ENCODE results near the gene CDKN1B.
A peak's percentile ranks its signal among the peaks of the same experiment; 100 is the strongest.

CDKN1B gene

DNA sequence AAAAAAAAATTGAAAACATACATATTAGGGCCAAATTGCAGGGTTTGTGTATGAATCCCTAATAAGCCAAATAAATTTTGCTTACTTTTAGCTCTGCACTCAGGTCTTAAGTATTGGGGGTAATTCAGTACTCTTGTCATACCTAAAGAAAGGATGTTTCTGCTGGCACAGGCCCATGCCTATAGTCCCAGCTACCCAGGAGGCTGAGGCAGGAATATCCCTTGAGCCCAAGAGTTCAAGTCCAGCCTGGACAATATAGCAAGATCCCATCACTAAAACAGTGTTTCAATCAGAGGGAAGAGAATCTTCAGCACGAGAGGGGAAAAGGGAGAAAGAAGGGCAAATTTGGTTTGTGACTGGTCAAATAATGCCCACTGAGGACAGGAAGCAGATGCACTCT is 17.8 kb upstream of the CDKN1B start:
- no peak for DNase-seq (ENCODE audit: low read depth)
- H3K4me3 ChIP-seq (replicated peaks; ENCODE audit: low read depth, low read length), result no peak overlapping the region
- TF ChIP-seq, protein P1, sequence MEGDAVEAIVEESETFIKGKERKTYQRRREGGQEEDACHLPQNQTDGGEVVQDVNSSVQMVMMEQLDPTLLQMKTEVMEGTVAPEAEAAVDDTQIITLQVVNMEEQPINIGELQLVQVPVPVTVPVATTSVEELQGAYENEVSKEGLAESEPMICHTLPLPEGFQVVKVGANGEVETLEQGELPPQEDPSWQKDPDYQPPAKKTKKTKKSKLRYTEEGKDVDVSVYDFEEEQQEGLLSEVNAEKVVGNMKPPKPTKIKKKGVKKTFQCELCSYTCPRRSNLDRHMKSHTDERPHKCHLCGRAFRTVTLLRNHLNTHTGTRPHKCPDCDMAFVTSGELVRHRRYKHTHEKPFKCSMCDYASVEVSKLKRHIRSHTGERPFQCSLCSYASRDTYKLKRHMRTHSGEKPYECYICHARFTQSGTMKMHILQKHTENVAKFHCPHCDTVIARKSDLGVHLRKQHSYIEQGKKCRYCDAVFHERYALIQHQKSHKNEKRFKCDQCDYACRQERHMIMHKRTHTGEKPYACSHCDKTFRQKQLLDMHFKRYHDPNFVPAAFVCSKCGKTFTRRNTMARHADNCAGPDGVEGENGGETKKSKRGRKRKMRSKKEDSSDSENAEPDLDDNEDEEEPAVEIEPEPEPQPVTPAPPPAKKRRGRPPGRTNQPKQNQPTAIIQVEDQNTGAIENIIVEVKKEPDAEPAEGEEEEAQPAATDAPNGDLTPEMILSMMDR (IDR thresholded peaks at IDR 0.05; ENCODE audit: low read length, missing control alignments), result no peak

DNA sequence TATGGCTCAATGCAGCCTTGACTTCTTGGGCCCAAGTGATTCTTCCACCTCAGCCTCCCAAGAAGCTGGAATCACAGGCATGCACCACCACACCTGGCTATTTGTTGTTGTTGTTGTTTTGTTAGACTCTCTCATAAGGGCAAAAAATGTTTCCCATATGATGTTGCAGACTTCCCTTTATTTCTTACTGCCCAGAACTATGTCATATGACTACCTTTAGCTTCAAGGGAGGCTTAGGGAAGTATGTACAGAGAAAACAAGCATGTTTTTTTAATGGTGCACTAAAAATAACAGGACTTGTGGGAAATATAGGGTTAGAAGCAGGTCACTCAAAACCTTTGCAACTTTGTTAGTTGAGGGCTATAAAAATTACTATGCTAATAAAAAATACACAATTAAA is 16.9 kb upstream of the CDKN1B start:
- TF ChIP-seq, protein P1 (IDR thresholded peaks at IDR 0.05; ENCODE audit: low read length, missing control alignments), result no peak
- DNase-seq (ENCODE audit: low read depth), result no peak
- H3K4me3 ChIP-seq (replicated peaks; ENCODE audit: low read depth, low read length), result no peak overlapping the region

DNA sequence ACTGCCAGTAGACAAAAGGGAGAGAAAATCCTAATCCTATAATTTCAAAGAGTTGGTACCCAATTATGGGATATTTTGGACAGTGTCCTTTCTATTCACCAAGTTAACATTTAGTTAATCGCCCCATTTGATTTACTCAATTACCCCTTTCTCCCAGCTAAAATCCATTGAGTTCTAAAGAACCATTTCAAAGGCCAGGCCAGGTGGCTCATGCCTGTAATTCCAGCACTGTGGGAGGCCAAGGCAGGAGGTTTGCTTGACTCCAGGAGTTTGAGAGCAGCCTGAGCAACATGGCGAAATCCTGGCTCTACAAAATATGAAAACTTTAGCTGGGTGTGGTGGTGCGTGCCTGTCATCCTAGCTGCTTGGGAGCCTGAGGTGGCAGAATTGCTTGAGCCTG is 15.7 kb upstream of the CDKN1B start:
- DNase-seq (ENCODE audit: low read depth), result no peak
- TF ChIP-seq, protein P1 (IDR thresholded peaks at IDR 0.05; ENCODE audit: low read length, missing control alignments), result no peak
- no peak overlapping the region for H3K4me3 ChIP-seq (replicated peaks; ENCODE audit: low read depth, low read length)

DNA sequence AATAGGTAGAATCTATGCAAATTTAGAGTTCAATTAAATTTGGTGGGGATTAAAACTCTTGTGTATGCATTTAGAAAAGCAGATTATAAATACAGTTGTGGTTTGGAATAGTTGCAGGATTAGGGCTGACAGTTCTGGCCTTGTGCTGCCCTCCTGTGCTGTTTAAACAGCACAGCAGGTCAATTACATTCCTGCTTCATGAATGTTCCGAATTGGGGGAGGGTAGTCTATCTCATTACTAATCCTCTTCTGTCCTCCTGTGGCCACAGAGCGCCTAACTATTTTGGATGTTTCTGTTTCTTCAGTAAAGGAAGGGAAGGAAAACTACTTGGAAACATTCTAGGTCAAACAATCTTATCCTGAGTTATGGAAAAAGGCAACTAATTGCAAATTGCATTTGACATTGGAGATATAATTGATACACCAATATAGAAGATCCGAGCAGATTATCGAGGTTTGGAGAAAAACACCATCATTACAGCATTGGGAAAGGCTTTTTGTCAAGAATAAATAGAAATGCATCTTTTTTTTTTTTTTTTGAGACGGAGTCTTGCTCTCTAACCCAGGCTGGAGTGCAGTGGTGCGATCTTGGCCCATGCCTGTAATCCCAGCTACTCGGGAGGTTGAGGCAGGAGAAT is 12.5 kb upstream of the CDKN1B start:
- DNase-seq (ENCODE audit: low read depth), result peak; percentile 96
- TF ChIP-seq, protein P1 (IDR thresholded peaks at IDR 0.05; ENCODE audit: low read length, missing control alignments), result peak; percentile 97
- H3K4me3 ChIP-seq (replicated peaks; ENCODE audit: low read depth, low read length), result no peak overlapping the region

DNA sequence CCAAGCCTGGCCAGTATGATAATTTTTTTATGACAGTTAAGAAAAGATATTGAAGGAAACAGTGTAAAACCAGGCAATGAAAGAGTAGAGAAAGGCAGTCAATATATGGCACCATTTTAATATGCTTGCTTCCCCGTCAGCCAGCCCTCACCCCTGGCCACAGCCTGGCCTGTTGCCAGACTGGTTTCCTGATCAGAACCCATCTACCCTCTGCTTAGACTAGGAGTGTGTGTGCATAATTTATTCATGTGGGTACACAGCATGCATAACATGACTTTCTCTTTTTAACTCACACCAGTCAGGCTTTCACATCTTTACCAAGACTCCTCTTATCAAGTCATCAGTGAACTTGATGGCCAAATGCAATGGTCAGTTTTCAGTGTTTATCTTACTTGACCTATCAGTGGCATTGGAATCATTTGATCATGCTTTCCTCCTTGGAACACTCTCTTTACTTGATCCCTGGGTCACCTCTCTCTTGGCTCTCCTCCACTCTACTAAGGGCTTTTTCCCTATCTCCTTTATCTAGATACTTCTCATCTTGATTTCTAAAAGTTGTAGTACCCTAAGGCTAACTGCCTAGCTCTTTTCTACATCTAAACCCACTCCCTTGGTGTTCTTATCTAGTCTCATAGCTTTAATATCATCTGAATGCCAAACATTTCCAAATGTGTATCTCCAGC is 11.2 kb upstream of the CDKN1B start:
- DNase-seq (ENCODE audit: low read depth), result no peak
- TF ChIP-seq, protein P1 (IDR thresholded peaks at IDR 0.05; ENCODE audit: low read length, missing control alignments), result no peak
- no peak overlapping the region for H3K4me3 ChIP-seq (replicated peaks; ENCODE audit: low read depth, low read length)

DNA sequence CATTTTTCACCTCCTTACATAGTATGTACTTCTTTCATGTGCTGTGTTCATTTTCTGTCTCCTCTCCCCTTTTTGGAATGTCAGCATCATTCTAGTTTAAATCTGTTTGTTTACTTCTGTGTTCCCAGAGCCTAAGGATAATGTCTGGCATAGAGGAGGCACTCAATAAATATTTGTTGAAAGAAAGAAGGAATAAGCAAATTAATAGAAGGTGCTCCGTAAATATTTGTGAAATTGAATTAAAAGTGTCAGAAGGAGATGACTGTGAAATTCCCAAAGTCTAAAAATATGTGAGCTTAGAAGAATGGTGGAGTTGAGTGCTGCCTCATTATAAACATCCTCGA is 3.3 kb upstream of the CDKN1B start:
- no peak for DNase-seq (ENCODE audit: low read depth)
- no peak overlapping the region for H3K4me3 ChIP-seq (replicated peaks; ENCODE audit: low read depth, low read length)
- TF ChIP-seq, protein P1 (IDR thresholded peaks at IDR 0.05; ENCODE audit: low read length, missing control alignments), result no peak
